SK-N-SH (cell line): ENCODE measurements around the gene FOXB1. TPM values are rescaled to one million over a fixed set of nuclear protein-coding genes. Genes with fewer than 3 reads are reported as not detected.

Experiments
- CTCF ChIA-PET: fragments of 300-600, 350-600 bp; formaldehyde crosslinking; extraction: SDS; loops from one replicate; lab custom pipeline; 2021; lab: Yijun Ruan, JAX
- POLR2A ChIA-PET: fragments of 350-600 bp; sonication (Branson Sonifier 250); formaldehyde crosslinking; extraction: SDS; loops from one replicate; lab custom pipeline; 2020; ENCODE audit warnings: antibody characterized with exemption, inconsistent platforms; lab: Yijun Ruan, JAX
- DNase-seq: peaks from one replicate; pipeline ENCODE4 v3.0.0; 2012
- H2AFZ ChIP-seq: fragments of 200-600 bp; sonication (generic); 2 replicates; pipeline ENCODE4 v1.8.1; 2016; ENCODE audit warnings: antibody characterized with exemption, mild to moderate bottlenecking, low read depth
- H3F3A ChIP-seq: fragments of 200-600 bp; sonication (generic); replicated peaks from 2 replicates; pipeline ENCODE3; 2016; ENCODE audit warnings: antibody characterized with exemption, mild to moderate bottlenecking; ENCODE audit not compliant: insufficient read depth
- H3K27ac ChIP-seq, 2 experiments: fragments of 200-500 bp in 1 of 2; fragments of 200-600 bp in 1 of 2; sonication (Bioruptor generic) in 1 of 2; sonication (generic), shearing (Covaris generic) in 1 of 2; 2 replicates each; pipeline versions ENCODE4 v1.5.1 to v1.6.1; 2014 to 2016; ENCODE audit warnings: low read depth in 2 of 2, inconsistent platforms in 1 of 2, low read length in 1 of 2, mild to moderate bottlenecking in 1 of 2, mixed read lengths in 1 of 2
- H3K27me3 ChIP-seq: fragments of 200-600 bp; sonication (generic), shearing (Covaris generic); 2 replicates; pipeline ENCODE4 v1.6.1; 2016; ENCODE audit warnings: mixed run types; ENCODE audit not compliant: insufficient read depth
- H3K36me3 ChIP-seq, 2 experiments: fragments of 200-500 bp in 1 of 2; fragments of 200-600 bp in 1 of 2; sonication (Bioruptor generic) in 1 of 2; sonication (generic) in 1 of 2; replicated peaks in 1 of 2; 2 replicates each; pipeline versions ENCODE3 to v1.5.1; 2014 to 2016; ENCODE audit warnings: low read length in 1 of 2, mild to moderate bottlenecking in 1 of 2; ENCODE audit not compliant: insufficient read depth in 2 of 2, control insufficient read depth in 1 of 2
- H3K4me1 ChIP-seq, 2 experiments: fragments of 200-500 bp in 1 of 2; fragments of 200-600 bp in 1 of 2; sonication (Bioruptor generic) in 1 of 2; sonication (generic), shearing (Covaris generic) in 1 of 2; 2 replicates each; pipeline versions ENCODE4 v1.5.1 to v1.6.1; 2014 to 2016; ENCODE audit warnings: low read depth in 1 of 2, low read length in 1 of 2, mixed run types in 1 of 2; ENCODE audit not compliant: insufficient read depth in 2 of 2, control insufficient read depth in 1 of 2
- H3K4me2 ChIP-seq: fragments of 200-600 bp; sonication (generic), shearing (Covaris generic); 2 replicates; pipeline ENCODE4 v1.6.1; 2017; ENCODE audit warnings: mixed run types
- H3K4me3 ChIP-seq, 2 experiments: fragments of 200-500 bp in 1 of 2; fragments of 200-600 bp in 1 of 2; sonication (Bioruptor generic) in 1 of 2; sonication (generic), shearing (Covaris generic) in 1 of 2; 2 replicates each; pipeline versions ENCODE4 v1.5.1 to v1.8.1; 2014 to 2016; ENCODE audit warnings: low read depth in 2 of 2, inconsistent platforms in 1 of 2, low read length in 1 of 2, mild to moderate bottlenecking in 1 of 2, mixed read lengths in 1 of 2, moderate library complexity in 1 of 2
- H3K79me2 ChIP-seq: fragments of 200-600 bp; sonication (generic); 2 replicates; pipeline ENCODE4 v1.8.1; 2017; ENCODE audit warnings: mild to moderate bottlenecking; ENCODE audit not compliant: insufficient read depth
- H3K9ac ChIP-seq: fragments of 200-600 bp; sonication (generic); 2 replicates; pipeline ENCODE4 v1.6.1; 2017; ENCODE audit warnings: mixed run types
- H3K9me2 ChIP-seq: fragments of 200-600 bp; sonication (generic); 2 replicates; pipeline ENCODE4 v1.6.1; 2017; ENCODE audit warnings: mixed run types
- H3K9me3 ChIP-seq: fragments of 200-600 bp; sonication (generic); 2 replicates; pipeline ENCODE4 v1.6.1; 2017; ENCODE audit warnings: mixed run types, mild to moderate bottlenecking, moderate library complexity
- H4K20me1 ChIP-seq: fragments of 200-600 bp; sonication (generic); 2 replicates; pipeline ENCODE4 v1.6.1; 2017; ENCODE audit warnings: mild to moderate bottlenecking, mixed run types; ENCODE audit not compliant: insufficient read depth
- ELF1 ChIP-seq: IDR thresholded peaks from 2 replicates; pipeline ENCODE4 v1.4.0; 2012
- FOXJ3 ChIP-seq: sonication (generic); formaldehyde crosslinking; IDR thresholded peaks from 2 replicates; pipeline ENCODE4 v1.5.1; 2020; ENCODE audit warnings: mild to moderate bottlenecking, missing genetic modification reagents
- FOXM1 ChIP-seq: IDR thresholded peaks from 2 replicates; pipeline ENCODE4 v1.4.0; 2012; ENCODE audit warnings: low read depth, mild to moderate bottlenecking
- GABPA ChIP-seq: IDR thresholded peaks from 2 replicates; pipeline ENCODE4 v1.4.0; 2012; ENCODE audit warnings: low read depth, mild to moderate bottlenecking
- GATA2 ChIP-seq: sonication (generic); formaldehyde crosslinking; IDR thresholded peaks from 2 replicates; pipeline ENCODE4 v1.5.0; 2020; ENCODE audit warnings: mild to moderate bottlenecking, missing genetic modification reagents
- JUND ChIP-seq: IDR thresholded peaks from 2 replicates; pipeline ENCODE4 v1.4.0; 2012
- MEF2A ChIP-seq: IDR thresholded peaks from 2 replicates; pipeline ENCODE4 v1.4.0; 2012; ENCODE audit warnings: low read depth, borderline replicate concordance
- MXI1 ChIP-seq: IDR thresholded peaks from 2 replicates; pipeline ENCODE4 v1.6.1; 2012; ENCODE audit warnings: mild to moderate bottlenecking, low read depth, low read length, improper control_type of control experiment
- POLR2AphosphoS5 ChIP-seq: IDR thresholded peaks from 2 replicates; pipeline ENCODE4 v1.6.1; 2012; ENCODE audit warnings: low read depth, low read length
- RCOR1 ChIP-seq: fragments of 150-350 bp; IDR thresholded peaks from 2 replicates; pipeline ENCODE4 v1.6.1; 2017; ENCODE audit warnings: antibody characterized with exemption, low read length
- RFX5 ChIP-seq: IDR thresholded peaks from 2 replicates; pipeline ENCODE4 v1.6.1; 2012; ENCODE audit warnings: mild to moderate bottlenecking, improper control_type of control experiment, low read length
- SMC3 ChIP-seq: IDR thresholded peaks from 2 replicates; pipeline ENCODE4 v1.6.1; 2012; ENCODE audit warnings: low read depth, low read length, improper control_type of control experiment
- TCF12 ChIP-seq: IDR thresholded peaks from 2 replicates; pipeline ENCODE4 v1.4.0; 2012
- TEAD4 ChIP-seq: IDR thresholded peaks from 2 replicates; pipeline ENCODE4 v1.4.0; 2012; ENCODE audit warnings: mild to moderate bottlenecking, borderline replicate concordance; ENCODE audit not compliant: insufficient read depth
- YY1 ChIP-seq: IDR thresholded peaks from 2 replicates; pipeline ENCODE4 v1.4.0; 2012; ENCODE audit warnings: low read depth, mild to moderate bottlenecking
- WGBS: methylation state at CpG from one replicate; pipeline ENCODE4 v1.1.6; 2017; ENCODE audit warnings: low lambda C conversion rate; 5-methylcytosine and 5-hydroxymethylcytosine counted together
- polyA plus RNA-seq, 3 experiments: library from polyadenylated mRNA; depleted of rRNA; stranded (reverse); fragments of >200 nt; gene quantifications; 2 replicates each; pipeline ENCODE4 v1.2.3, GENCODE V29; 2012
- TF ChIP-seq, protein P1 (sequence below): fragments of 150-350 bp; IDR thresholded peaks from 2 replicates; pipeline ENCODE4 v1.6.1; 2016; ENCODE audit warnings: mild to moderate bottlenecking, low read depth, low read length
- TF ChIP-seq, protein P2 (sequence below): IDR thresholded peaks from 2 replicates; pipeline ENCODE4 v1.6.1; 2012; ENCODE audit warnings: mild to moderate bottlenecking, low read depth, low read length, moderate library complexity

FOXB1 gene
- polyA plus RNA-seq, 1 of the 3 experiments (the other 2 are of a cell fraction) = not detected

DNA sequence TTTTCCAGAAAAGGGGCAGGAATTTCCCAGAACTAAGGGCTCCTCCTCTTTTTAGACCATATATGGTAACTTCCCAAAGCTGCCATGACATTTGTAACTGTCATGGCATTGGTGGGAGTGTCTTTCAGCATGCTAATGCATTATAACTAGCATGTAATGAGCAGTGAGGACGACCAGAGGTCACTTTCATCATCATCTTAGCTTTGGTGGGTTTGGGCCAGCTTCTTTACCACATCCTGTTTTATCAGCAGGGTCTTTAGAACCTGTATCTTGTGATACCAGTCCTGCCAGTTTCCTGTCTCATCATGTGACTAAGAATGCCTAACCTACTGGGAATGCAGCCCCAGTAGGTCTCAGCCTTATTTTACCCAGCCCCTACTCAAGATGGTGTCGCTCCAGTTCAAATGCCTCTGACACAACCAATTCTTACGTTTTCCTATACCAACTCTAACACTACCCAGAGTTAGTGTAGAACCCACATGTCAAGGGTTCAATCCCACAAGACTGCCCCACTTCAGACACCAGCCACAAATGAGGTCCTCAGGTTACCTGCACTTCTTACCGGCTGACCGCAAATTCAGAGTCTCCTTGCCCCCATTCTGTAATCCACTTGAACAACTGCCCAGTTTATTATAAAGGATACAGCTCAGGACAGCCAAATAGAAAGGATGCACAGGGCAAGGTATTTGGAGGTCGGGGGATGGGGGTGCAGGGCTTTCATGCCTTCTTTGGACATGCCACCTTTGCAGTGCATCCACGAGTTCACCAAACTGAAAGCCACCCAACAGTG, 17.7 kb downstream of the FOXB1 start:
- TF ChIP-seq YY1 (no peak), JUND (no peak), GATA2 (CRISPR knock-in tag) (no peak), POLR2AphosphoS5 (no peak), GABPA (no peak), TCF12 (no peak), RFX5 (no peak), SMC3 (no peak), ELF1 (no peak), FOXM1 (no peak), FOXJ3 (CRISPR knock-in tag) (no peak), MEF2A (no peak), RCOR1 (no peak), TEAD4 (no peak), MXI1 (no peak)
- TF ChIP-seq, protein P1, sequence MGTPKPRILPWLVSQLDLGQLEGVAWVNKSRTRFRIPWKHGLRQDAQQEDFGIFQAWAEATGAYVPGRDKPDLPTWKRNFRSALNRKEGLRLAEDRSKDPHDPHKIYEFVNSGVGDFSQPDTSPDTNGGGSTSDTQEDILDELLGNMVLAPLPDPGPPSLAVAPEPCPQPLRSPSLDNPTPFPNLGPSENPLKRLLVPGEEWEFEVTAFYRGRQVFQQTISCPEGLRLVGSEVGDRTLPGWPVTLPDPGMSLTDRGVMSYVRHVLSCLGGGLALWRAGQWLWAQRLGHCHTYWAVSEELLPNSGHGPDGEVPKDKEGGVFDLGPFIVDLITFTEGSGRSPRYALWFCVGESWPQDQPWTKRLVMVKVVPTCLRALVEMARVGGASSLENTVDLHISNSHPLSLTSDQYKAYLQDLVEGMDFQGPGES = no peak
- TF ChIP-seq, protein P2, sequence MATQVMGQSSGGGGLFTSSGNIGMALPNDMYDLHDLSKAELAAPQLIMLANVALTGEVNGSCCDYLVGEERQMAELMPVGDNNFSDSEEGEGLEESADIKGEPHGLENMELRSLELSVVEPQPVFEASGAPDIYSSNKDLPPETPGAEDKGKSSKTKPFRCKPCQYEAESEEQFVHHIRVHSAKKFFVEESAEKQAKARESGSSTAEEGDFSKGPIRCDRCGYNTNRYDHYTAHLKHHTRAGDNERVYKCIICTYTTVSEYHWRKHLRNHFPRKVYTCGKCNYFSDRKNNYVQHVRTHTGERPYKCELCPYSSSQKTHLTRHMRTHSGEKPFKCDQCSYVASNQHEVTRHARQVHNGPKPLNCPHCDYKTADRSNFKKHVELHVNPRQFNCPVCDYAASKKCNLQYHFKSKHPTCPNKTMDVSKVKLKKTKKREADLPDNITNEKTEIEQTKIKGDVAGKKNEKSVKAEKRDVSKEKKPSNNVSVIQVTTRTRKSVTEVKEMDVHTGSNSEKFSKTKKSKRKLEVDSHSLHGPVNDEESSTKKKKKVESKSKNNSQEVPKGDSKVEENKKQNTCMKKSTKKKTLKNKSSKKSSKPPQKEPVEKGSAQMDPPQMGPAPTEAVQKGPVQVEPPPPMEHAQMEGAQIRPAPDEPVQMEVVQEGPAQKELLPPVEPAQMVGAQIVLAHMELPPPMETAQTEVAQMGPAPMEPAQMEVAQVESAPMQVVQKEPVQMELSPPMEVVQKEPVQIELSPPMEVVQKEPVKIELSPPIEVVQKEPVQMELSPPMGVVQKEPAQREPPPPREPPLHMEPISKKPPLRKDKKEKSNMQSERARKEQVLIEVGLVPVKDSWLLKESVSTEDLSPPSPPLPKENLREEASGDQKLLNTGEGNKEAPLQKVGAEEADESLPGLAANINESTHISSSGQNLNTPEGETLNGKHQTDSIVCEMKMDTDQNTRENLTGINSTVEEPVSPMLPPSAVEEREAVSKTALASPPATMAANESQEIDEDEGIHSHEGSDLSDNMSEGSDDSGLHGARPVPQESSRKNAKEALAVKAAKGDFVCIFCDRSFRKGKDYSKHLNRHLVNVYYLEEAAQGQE = no peak
- Histone ChIP-seq H4K20me1 (no peaks in the 10 kb centered on the region), H3K9me2 (no peaks in the 10 kb centered on the region), H3K36me3 (no peaks in the 10 kb centered on the region), H2AFZ (no peak overlapping the region), H3K9ac (no peak overlapping the region), H3K27me3 (peaks cover 11% of the 10 kb centered on the region; the same call in 1 of the 2 replicates), H3F3A (no peaks in the 10 kb centered on the region), H3K79me2 (no peaks in the 10 kb centered on the region), H3K27ac (no peak overlapping the region), H3K4me1 (no peaks in the 10 kb centered on the region), H3K4me3 (no peak overlapping the region), H3K4me2 (no peak overlapping the region), H3K9me3 (no peaks in the 10 kb centered on the region)
- no peak for DNase-seq
- POLR2A ChIA-PET = no interaction called here
- CTCF ChIA-PET = no interaction called here
- WGBS = 30% methylated on average over 7 of the region's 7 CpGs
